ENCODE measurements around the gene KDM4F.

Gene KDM4F

DNA sequence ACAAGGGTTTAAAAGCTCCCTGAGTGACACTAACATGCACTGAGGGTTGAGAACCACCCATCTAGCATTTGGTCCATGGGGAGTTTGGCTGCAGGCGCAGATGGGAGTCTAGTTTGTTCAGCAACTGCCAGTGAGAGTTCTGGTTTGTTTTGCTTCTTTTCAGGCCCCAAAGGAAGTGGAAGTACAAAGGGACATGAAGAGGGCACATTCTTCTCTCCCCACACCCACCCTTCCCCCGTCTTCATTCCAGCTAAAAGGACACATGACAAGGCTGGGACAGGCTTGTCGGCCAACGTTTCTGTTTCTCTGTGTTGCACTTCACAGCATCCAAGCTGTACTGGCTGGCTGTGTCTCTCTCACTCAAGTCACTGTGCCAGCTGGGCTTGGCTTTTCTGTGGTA lies 32.2 kb downstream of the KDM4F start:
- H3K4me1 ChIP-seq (ENCODE audit: control insufficient read depth in 1 of 2, insufficient read depth in 1 of 2, low read depth in 1 of 2, low read length in 1 of 2), result no peaks in the 10 kb centered on the region
- H3K9me3 ChIP-seq, result no peaks in the 10 kb centered on the region
- H3K4me3 ChIP-seq (ENCODE audit: low read depth in 1 of 2, low read length in 1 of 2), result no peak overlapping the region
- no peaks in the 10 kb centered on the region for H3K36me3 ChIP-seq
- no peak overlapping the region for H3K27ac ChIP-seq
- peaks cover 94% of the 10 kb centered on the region for H3K27me3 ChIP-seq
- TF ChIP-seq, protein P1, sequence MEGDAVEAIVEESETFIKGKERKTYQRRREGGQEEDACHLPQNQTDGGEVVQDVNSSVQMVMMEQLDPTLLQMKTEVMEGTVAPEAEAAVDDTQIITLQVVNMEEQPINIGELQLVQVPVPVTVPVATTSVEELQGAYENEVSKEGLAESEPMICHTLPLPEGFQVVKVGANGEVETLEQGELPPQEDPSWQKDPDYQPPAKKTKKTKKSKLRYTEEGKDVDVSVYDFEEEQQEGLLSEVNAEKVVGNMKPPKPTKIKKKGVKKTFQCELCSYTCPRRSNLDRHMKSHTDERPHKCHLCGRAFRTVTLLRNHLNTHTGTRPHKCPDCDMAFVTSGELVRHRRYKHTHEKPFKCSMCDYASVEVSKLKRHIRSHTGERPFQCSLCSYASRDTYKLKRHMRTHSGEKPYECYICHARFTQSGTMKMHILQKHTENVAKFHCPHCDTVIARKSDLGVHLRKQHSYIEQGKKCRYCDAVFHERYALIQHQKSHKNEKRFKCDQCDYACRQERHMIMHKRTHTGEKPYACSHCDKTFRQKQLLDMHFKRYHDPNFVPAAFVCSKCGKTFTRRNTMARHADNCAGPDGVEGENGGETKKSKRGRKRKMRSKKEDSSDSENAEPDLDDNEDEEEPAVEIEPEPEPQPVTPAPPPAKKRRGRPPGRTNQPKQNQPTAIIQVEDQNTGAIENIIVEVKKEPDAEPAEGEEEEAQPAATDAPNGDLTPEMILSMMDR (IDR thresholded peaks at IDR 0.05), result no peak

DNA sequence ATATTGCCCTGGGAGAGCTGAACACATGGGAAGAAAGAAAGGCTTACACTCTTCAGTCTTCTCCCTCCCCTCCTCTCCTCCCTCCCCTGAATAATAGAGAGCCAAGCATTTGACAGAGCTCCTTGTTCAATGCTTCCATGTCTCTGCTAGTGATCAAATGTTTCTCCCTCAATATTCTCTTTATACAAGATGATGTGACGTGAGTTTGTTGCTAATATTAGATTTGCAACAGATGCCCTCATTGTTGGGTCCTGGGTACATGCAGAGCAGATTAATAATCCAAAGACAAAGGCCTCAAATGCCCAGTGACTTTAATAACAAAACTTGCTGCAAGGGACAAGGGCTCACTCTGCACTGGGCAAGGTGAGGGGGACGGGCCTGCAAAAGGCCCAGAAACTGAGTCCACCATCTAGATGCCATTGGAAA lies 33.4 kb downstream of the KDM4F start:
- Histone ChIP-seq H3K36me3 (no peaks in the 10 kb centered on the region), H3K9me3 (no peaks in the 10 kb centered on the region), H3K4me3 (ENCODE audit: low read depth in 1 of 2, low read length in 1 of 2) (no peak overlapping the region), H3K27me3 (peaks cover 98% of the 10 kb centered on the region), H3K4me1 (ENCODE audit: control insufficient read depth in 1 of 2, insufficient read depth in 1 of 2, low read depth in 1 of 2, low read length in 1 of 2) (no peaks in the 10 kb centered on the region), H3K27ac (no peak overlapping the region)
- TF ChIP-seq, protein P1 (IDR thresholded peaks at IDR 0.05), result no peak

DNA sequence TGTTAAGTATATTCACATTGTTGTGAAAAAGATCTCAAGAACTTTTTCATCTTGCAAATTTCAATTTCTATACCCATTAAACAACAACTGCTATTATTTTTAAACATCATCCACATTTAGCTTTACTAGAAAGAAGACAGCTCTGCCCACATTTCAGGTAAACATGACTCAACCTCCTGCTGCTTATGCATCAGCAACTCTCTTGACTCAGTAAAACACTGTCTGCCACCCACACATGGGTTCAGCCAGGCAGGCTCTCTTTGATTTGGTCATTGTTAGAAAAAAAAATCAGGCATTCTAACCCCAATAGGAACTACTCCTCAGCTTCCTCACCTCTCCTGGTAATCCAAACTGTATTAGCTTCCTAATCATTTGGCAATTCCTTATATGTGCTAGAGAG lies 35.3 kb downstream of the KDM4F start:
- TF ChIP-seq, protein P1 (IDR thresholded peaks at IDR 0.05), result no peak
- H3K27ac ChIP-seq, result no peak overlapping the region
- H3K36me3 ChIP-seq, result no peaks in the 10 kb centered on the region

DNA sequence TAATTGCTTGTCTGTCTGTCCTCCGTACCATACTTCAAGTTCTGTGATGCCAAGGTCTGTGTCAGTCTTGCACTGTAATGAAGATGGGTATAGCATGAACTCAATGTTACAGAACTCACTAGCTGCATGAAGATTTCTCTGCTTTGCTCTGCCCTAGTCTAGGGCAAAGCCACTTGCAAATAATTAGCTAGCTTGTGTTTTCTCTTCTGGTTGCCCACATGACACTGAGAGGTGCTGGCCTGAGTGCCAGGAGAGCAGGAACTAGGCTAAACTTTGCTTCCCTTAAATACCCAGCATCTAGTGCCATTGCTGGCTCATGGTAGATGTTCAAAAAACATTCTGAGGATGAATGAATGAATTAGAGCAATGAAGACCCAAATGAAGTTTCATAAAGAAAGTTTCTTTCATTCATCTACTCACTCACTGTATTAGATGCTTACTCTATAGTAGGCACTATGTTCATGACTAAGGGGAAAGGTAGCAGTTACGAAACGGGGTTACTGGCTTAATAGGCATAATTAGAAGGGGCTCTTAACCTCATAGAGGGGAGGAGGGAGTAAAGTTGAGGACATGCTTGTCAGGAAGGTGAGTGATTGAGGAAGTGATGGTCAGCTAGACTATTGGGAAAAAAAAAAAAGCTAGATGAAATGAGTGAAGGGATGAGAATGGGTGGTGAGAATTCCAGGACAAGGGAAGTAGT lies 36.0 kb downstream of the KDM4F start:
- Histone ChIP-seq H3K27me3 (peaks cover 97% of the 10 kb centered on the region), H3K9me3 (no peaks in the 10 kb centered on the region), H3K4me3 (ENCODE audit: low read depth in 1 of 2, low read length in 1 of 2) (no peak overlapping the region), H3K4me1 (ENCODE audit: control insufficient read depth in 1 of 2, insufficient read depth in 1 of 2, low read depth in 1 of 2, low read length in 1 of 2) (peaks cover 12 to 15% of the 10 kb centered on the region in 2 experiments), H3K27ac (no peak overlapping the region), H3K36me3 (no peaks in the 10 kb centered on the region)
- TF ChIP-seq, protein P1 (IDR thresholded peaks at IDR 0.05), result no peak

More for the DNA sequence above, 35.3 kb downstream of the KDM4F start:
- H3K4me1 ChIP-seq (ENCODE audit: control insufficient read depth in 1 of 2, insufficient read depth in 1 of 2, low read depth in 1 of 2, low read length in 1 of 2), result peaks cover 7 to 8% of the 10 kb centered on the region in 2 experiments
- no peaks in the 10 kb centered on the region for H3K9me3 ChIP-seq
- H3K4me3 ChIP-seq (ENCODE audit: low read depth in 1 of 2, low read length in 1 of 2), result no peak overlapping the region
- peaks cover 98% of the 10 kb centered on the region for H3K27me3 ChIP-seq

DNA sequence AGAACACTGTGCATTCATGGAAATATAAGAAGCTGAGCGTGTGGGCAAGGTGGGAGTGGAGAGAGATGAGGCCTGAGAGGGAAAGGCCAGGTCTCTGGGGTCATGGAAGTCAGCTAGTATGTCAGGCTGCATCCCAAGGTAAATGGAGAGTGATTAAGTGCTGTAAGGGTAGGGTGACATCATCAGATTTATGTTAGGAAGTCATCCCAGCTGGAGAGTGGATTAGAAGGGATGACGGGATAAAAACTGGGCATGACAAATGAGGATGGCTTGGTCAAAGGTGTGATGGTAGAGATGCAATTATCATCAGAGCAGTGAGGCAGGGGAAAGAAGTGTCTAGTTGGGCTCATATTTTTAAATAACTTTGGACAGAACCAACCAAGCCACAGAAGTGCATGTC lies 36.9 kb downstream of the KDM4F start:
- Histone ChIP-seq H3K27ac (no peak overlapping the region), H3K36me3 (no peaks in the 10 kb centered on the region), H3K9me3 (no peaks in the 10 kb centered on the region), H3K27me3 (peaks cover 97% of the 10 kb centered on the region), H3K4me3 (ENCODE audit: low read depth in 1 of 2, low read length in 1 of 2) (no peak overlapping the region), H3K4me1 (ENCODE audit: control insufficient read depth in 1 of 2, insufficient read depth in 1 of 2, low read depth in 1 of 2, low read length in 1 of 2) (peaks cover 16 to 18% of the 10 kb centered on the region in 2 experiments)
- TF ChIP-seq, protein P1 (IDR thresholded peaks at IDR 0.05), result no peak
